Motor neuron (in vitro differentiated cells): ENCODE data around the gene INPP5A. TPM values are rescaled to one million over a fixed set of nuclear protein-coding genes. Genes with fewer than 3 reads are reported as not detected.

ENCODE experiments used
- ATAC-seq, 8 experiments: fragments of 200-7000 bp; cut with Tn5 transposase; replicated peaks in 6 of 8; 2 replicates each; pipeline ENCODE4 v1.8.0; 2021; ENCODE audit warnings: mild to moderate bottlenecking in 8 of 8, moderate library complexity in 8 of 8
- H3K27ac ChIP-seq, 2 donors: fragments of 250-450 bp; sonication (Bioruptor Pico); 2 replicates each; pipeline ENCODE4 v1.9.0; 2021; ENCODE audit warnings: antibody characterized with exemption in 2 of 2, mild to moderate bottlenecking in 2 of 2, moderate library complexity in 1 of 2
- H3K4me1 ChIP-seq, 2 donors: fragments of 250-450 bp; sonication (Bioruptor Pico); replicated peaks in 1 of 2; 2 replicates each; pipeline ENCODE4 v1.6.1; 2021; ENCODE audit warnings: antibody characterized with exemption in 2 of 2, mild to moderate bottlenecking in 2 of 2, moderate library complexity in 1 of 2
- H3K4me3 ChIP-seq, 5 donors: fragments of 250-450 bp; sonication (Bioruptor Pico); 2 replicates each; pipeline ENCODE4 v1.9.0; 2021; ENCODE audit warnings: antibody characterized with exemption in 5 of 5, mild to moderate bottlenecking in 5 of 5, moderate library complexity in 4 of 5
- WGBS, 10 experiments: fragments of 450-650 bp; shearing (Covaris generic); methylation state at CpG; one replicate each; pipeline ENCODE4 v1.0.0; 2022; 5-methylcytosine and 5-hydroxymethylcytosine counted together
- in situ Hi-C, 9 experiments: fragments of 400-800 bp; cut with MboI; loops; one replicate each; pipeline ENCODE4 v1.15.0; 2021; ENCODE audit warnings: low sequenced_read_pairs in 9 of 9, low pct_unique_long_range_greater_than_20kb in 2 of 9; ENCODE audit not compliant: unreplicated experiment in 9 of 9
- total RNA-seq, 8 experiments: library from RNA; unstranded; fragments of 300-600 nt; gene quantifications; 2 replicates each; pipeline versions ENCODE4 v1.2.3 to v1.2.4, GENCODE V29; 2022

The INPP5A gene
- total RNA-seq, 8 experiments from 2014 or later = 13.2 to 45.0 (median 17.9) TPM

DNA sequence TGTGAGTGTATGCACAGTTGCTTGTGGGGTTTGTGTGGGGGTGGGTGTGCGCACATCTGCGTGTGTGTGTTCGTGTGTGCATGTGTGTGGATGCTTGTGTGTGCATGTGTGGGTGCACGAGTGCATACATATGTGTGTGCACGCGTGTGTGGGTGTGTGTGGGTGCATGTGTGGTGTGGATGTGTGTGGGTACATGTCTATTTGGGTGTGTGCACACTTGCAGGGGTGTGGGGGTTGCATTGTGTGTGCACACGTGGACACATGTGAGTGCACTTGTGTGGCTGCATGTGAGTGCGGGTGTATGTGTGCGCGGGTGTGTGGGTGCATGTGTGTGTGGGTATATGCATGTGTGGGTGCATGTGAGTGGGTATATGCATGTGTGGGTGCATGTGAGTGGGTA lies 174.7 kb downstream of the INPP5A start:
- H3K27ac ChIP-seq = no peak overlapping the region
- no peak for ATAC-seq
- H3K4me1 ChIP-seq = peaks cover 29 to 56% of the 10 kb centered on the region in 2 donors
- in situ Hi-C loops = no loop called here
- WGBS, 10 experiments = 90 to 100% (median 95%) methylated on average over 3 to 9 of the region's 10 CpGs; no CpG with 5 or more reads in 5 of the 10 experiments
- H3K4me3 ChIP-seq = no peak overlapping the region

DNA sequence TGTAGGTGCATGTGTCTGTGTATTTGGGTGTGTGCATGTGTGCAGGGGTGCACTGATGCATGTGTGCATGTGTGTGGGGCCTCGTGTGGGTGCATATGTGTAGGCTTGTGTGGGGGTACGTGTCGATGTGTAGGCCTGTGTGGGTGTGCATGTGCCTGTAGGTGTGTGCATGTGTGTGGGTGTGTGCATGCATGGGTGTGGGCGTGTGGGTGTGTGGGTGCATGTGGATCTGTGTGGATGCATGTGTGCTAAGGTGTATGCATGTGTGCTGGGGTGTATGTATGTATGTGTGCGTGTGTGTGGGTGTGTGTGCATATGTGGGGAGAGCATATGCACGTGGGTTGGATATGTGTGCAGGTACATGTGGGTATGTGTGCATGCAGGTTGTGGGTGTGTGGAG lies 175.2 kb downstream of the INPP5A start:
- in situ Hi-C loops = no loop called here
- no peak overlapping the region for H3K27ac ChIP-seq
- H3K4me3 ChIP-seq = no peak overlapping the region
- no peak for ATAC-seq
- 60 to 100% (median 88%) methylated on average over 1 to 4 of the region's 6 CpGs; no CpG with 5 or more reads in 5 of the 10 experiments for WGBS, 10 experiments
- H3K4me1 ChIP-seq = peaks cover 29 to 56% of the 10 kb centered on the region in 2 donors

DNA sequence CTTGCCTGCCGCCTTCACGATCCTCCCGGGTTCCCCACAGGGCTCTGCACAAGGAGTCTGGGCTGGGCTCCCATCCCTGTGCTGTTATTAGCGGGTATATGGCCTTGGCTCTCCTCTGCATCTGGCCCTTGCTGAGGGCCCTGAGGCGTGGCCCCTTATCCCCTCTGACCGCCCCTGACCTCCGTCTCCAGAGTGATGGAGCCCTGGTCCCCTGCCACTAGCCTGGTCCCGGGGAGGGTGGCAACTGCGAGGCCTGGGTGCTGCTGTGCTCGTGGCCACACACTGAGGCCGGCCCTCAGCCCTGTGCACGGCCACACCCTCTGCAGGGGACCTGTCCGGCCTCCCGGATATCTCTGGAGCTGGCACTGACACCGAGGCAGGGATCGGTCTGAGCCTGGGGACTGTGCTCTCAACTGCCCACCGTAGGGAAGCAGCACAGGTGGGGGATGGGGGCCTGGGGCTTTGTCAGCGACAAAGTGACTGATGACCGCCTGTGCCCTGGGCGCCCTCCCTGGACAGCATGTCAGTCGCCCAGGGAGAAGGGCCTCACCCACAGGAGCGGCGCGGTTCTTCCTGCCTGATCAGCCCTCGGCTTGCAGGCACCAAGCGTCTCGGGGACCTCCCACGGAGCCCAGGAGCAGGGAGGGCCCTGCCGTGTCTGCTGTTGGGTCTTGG lies 176.0 kb downstream of the INPP5A start:
- peak in 5 of 8 experiments; percentile 43 to 58 (median 49) for ATAC-seq
- in situ Hi-C loops = no loop called here
- Histone ChIP-seq H3K27ac (peak overlapping the region in 1 of 2 donors; percentile 70), H3K4me1 (peaks cover 29 to 56% of the 10 kb centered on the region in 2 donors), H3K4me3 (no peak overlapping the region)
- 13 to 100% (median 41%) methylated on average over 1 to 4 of the region's 29 CpGs; no CpG with 5 or more reads in 6 of the 10 experiments for WGBS, 10 experiments

DNA sequence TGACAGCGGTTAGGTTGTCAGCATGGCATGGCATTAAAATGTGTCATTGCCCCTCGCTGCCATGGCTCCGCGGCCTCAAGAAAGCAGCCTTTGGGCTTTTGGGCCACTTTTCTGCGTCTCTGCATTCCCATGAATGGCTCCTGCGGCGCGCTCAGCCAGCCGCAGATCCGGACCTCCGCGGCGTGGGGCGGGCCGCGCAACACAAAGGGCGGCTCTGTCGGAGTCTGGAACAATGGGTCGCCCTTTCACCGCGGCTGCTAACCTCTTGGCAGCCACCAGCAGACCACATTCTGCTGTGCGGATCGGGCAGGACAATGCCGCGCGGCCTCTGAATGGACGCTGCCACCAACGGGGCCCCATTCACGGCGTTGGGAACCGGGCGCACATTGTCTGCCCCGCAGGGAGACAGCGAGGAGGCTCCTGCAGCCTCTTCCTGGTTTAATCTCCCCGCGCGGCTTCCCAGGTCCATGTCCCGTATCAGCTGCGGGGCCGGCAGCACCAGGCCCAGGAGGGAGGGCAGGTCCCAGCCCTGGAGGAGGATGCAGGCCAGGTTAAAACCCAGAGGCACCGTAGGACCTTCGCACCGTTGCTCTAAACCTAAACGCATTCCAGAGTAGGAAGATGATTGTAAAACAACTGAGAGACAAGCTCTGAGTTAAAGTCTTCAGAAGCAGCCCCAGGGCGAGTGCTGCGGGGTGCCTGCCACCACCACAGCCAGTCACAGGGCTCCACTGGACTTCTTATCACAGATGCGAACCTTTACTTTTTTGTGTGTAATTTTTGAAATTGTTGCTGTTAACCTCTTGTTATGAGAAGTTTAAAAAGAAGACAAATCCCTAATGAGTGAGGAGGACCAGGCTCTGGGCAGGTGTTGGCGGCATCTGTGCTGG lies 176.8 kb downstream of the INPP5A start:
- peak in 5 of 8 experiments; percentile 61 to 74 (median 72) for ATAC-seq
- peaks cover 29 to 52% of the 10 kb centered on the region in 2 donors for H3K4me1 ChIP-seq
- 15 to 100% (median 37%) methylated on average over 3 to 16 of the region's 48 CpGs; no CpG with 5 or more reads in 5 of the 10 experiments for WGBS, 10 experiments
- peak overlapping the region in 1 of 2 donors; percentile 70 for H3K27ac ChIP-seq
- H3K4me3 ChIP-seq = no peak overlapping the region
- in situ Hi-C loops = no loop called here

DNA sequence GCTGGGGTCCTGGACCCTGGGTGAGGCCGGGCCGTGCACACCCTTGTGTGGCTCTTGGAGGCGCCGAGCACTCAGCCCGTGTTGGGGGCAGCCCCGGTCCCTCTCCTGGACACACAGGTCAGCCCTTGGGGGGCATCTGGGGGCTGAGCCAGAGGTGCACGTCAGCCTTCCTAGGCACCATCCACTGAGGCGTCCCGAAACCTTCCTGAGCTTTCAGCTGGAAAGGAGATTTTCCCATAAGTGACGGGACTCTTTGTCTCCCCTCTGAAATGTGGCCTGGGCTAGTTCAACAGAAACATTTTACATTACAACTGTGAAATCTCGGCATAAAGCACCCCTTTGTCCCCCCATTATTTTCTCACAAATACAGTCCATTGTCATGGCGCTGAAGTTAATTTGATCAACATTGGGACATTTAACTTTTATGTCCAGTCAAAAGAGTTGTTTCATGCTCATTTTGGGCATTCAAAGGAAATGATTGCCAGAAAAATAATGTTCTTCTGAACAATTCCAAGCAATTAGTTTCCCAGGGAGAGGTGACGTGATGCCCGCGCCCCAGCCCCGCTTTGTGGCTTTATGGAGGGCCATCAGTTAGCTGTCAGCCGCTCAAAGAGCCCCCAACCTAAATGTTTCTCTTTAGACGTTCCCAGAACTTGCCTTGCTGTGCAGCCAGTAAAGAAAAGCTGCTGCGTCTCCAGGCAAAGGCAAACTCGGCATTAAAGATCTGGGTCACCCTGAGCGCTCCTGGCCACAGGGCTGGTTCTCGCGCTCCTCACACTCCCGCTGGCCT lies 177.6 kb downstream of the INPP5A start:
- H3K4me3 ChIP-seq = no peak overlapping the region
- peak overlapping the region in 1 of 2 donors; percentile 62 for H3K27ac ChIP-seq
- H3K4me1 ChIP-seq = peaks cover 29 to 50% of the 10 kb centered on the region in 2 donors
- in situ Hi-C loops = no loop called here
- ATAC-seq = peak in 5 of 8 experiments; percentile 52 to 66 (median 58)
- WGBS, 10 experiments = 4 to 93% (median 53%) methylated on average over 2 to 18 of the region's 24 CpGs; no CpG with 5 or more reads in 1 of the 10 experiments

DNA sequence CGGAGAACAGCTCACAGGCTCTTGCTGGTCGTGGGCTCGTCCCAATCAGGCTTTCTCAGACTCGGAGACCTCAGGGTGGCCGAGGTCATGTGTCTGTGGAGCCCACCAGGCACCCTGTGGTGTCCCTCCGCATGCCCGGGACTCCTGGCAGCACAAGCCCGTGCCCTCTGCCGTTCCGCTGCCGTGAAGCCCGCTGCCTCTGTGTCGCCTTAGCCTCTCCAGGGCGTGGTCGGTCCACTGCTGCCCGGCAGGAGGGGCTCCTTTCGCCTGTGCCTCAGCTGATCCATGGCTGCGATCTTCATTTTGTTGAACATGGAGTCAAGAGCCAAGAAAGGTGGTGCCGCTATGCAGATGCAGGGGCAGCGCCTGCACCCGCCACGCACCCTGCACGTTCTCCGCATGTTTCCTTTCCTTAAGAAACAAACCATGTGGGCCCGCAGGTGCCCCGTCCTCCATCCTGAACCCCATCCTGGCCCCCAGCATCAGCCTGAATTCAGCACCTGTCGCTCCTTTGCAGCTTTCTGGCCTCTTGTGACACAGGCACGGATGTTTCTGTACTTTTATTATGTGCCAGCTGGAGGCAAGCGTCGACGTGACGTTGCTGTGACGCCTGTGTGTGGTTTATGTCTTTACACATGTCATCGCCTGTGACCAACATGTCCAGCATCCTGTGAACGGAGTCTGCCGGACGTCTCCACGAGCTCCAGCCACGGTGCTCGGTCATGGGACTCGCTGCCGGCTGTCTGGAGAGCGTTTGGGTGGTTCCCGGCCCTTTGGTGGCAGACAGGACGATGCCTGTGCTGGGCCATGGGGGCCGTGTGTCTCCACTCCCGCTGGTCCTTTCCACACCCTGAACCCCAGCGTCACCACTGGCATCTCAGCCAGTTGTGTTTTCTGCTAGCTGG lies 178.4 kb downstream of the INPP5A start:
- Histone ChIP-seq H3K27ac (peak overlapping the region in 1 of 2 donors; percentile 62), H3K4me1 (peaks cover 29 to 47% of the 10 kb centered on the region in 2 donors), H3K4me3 (no peak overlapping the region)
- in situ Hi-C loops = no loop called here
- peak in 3 of 8 experiments; percentile 2 to 3 (median 2) for ATAC-seq
- WGBS, 10 experiments = 54 to 87% (median 79%) methylated on average over 5 to 37 of the region's 48 CpGs; no CpG with 5 or more reads in 3 of the 10 experiments

DNA sequence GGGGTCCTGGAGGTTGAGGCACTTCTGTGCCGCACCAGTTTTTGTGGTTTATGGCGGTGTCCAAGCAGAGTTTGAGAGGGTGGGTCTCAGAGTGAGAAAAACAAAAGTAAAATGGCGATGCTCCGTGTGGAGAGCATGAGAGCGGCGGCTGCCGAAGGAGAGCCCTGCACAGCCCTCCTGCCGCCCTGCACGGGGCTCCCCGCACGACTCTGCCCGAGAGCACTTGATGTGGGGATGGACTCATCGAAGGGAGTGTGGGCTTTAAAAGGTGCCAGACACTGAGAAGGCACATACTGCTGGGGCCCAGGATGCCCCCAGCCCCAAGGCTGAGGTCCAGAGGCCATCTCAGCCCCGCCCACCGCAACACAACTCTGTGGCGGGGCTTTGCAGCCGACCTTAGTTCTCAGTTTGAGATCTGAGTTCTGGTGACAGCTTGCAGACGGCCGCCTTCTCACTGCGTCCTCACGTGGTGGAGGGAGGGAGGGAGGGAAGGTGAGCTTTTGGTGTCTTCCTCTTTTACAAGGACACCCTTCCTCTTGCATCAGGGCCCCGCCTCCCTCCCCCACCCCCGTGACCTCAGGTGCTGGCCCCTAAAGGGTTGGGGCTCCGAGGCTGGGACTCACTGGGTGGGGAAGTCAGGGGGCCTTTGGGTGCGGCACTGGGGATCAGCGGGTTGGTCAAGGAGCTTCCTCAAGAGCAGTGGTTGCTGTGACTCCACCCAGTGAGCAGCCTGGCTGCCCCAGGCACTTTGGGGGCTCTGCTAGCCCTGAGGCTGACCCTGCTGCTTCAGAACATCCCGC lies 179.3 kb downstream of the INPP5A start:
- WGBS, 10 experiments = 85 to 100% methylated on average over 1 to 10 of the region's 27 CpGs; no CpG with 5 or more reads in 8 of the 10 experiments
- peaks cover 32 to 45% of the 10 kb centered on the region in 2 donors for H3K4me1 ChIP-seq
- H3K4me3 ChIP-seq = no peak overlapping the region
- in situ Hi-C loops = no loop called here
- H3K27ac ChIP-seq = no peak overlapping the region
- ATAC-seq = no peak

DNA sequence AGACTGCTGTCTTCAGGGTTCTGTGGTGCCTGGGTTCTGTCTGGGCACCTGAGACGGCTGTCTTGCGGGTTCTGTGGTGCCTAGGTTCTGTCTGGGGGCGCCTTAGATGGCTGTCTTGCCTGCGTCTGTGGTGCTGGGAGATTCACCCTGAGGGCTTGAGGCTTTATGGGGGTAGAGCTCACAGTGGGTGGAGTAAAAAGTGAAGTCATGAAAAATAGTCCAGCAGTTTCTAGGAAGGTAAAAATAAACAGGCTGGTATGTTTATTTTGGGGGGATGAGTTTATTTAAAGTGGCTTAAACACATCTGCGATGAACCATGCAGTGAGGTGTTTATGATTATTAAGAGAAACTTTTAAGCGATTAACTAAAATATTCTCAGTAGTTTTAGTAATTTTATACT lies 184.1 kb downstream of the INPP5A start:
- WGBS, 10 experiments = 43 to 100% (median 87%) methylated on average over 1 to 5 of the region's 6 CpGs; no CpG with 5 or more reads in 1 of the 10 experiments
- ATAC-seq = peak in 2 of 8 experiments; percentile 25 to 38
- Histone ChIP-seq H3K27ac (peak overlapping the region in 1 of 2 donors; percentile 48), H3K4me1 (peaks cover 20 to 23% of the 10 kb centered on the region in 2 donors), H3K4me3 (no peak overlapping the region)
- in situ Hi-C loops = no loop called here

DNA sequence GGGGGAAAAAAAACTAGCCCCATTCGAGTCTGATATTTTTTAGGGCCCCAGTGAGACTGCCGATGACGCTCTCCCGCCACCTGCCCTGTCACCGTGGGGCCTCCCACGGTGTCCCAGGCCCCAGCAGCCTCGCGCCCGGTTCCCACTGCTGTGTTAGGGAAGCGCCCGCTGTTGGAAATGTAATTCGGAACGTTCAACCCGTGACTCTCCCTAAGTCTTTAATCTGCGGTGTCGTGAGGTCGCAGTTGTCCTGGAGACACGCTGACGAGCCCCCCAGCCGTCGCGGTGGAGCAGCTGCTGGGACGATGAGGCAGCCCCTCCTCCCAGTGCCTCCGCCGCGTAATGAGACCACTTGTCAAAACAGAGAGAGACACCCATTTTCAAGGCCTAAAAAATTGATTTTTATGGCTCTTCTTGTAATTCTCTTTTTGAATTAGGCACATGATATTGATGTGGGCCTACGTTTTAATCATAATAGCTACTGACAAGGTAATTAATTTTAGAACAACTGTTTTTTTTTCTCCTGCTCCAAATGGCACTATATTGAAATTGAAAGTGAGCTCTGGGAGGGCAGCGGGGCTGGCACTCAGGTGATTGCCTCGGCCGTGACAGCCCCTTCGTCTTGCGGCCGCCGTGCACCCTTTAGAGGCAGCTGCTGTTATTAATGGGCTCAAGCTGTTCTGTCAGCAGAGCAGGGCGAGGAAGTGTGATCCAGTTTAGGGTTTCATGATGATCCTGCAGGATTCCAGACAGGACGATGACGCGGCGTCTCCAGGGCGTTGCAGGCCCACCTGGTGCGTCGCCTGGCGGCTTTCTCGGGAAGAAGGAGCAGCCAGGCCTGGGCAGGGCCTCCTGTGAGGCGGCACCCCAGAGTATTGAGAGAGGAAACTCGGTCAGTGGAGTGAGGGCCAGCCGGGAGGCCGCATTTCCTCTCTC lies 185.1 kb downstream of the INPP5A start:
- in situ Hi-C loops = no loop called here
- peak in 5 of 8 experiments; percentile 86 to 89 (median 87) for ATAC-seq
- no peak overlapping the region for H3K4me3 ChIP-seq
- 0 to 93% (median 48%) methylated on average over 2 to 23 of the region's 48 CpGs for WGBS, 10 experiments
- H3K27ac ChIP-seq = peak overlapping the region; percentile 9 to 34
- H3K4me1 ChIP-seq = peaks cover 19 to 20% of the 10 kb centered on the region in 2 donors

DNA sequence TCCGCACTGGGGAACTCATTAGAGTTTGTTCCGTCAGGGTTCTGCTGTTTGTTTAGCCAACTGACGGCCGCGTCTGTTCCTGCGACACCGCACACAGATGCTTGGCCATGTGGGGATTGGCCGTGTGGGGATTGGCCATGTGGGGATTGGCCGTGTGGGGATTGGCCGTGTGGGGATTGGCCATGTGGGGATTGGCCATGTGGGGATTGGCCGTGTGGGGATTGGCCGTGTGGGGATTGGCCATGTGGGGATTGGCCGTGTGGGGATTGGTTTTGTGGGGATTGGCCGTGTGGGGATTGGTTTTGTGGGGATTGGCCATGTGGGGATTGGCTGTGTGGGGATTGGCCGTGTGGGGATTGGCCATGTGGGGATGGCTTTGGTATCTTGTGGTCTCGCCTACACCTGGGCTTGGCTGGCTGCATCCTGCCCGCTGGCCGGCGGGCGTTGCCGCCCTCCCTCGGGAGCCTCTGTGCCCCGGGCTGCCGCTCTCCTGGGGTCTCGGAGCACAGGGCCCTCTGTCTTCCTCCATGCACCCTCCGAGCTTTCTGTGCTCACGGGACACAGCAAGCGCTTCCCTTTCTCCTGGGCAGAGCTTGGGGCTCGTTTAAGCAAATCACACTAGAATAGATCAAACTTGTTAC lies 185.9 kb downstream of the INPP5A start:
- 67 to 98% (median 85%) methylated on average over 1 to 9 of the region's 29 CpGs; no CpG with 5 or more reads in 4 of the 10 experiments for WGBS, 10 experiments
- Histone ChIP-seq H3K27ac (peak overlapping the region; percentile 9 to 34), H3K4me1 (peaks cover 19 to 20% of the 10 kb centered on the region in 2 donors), H3K4me3 (no peak overlapping the region)
- no peak for ATAC-seq
- in situ Hi-C loops = no loop called here
